ENCODE data around the gene SORCS2.

DNA sequence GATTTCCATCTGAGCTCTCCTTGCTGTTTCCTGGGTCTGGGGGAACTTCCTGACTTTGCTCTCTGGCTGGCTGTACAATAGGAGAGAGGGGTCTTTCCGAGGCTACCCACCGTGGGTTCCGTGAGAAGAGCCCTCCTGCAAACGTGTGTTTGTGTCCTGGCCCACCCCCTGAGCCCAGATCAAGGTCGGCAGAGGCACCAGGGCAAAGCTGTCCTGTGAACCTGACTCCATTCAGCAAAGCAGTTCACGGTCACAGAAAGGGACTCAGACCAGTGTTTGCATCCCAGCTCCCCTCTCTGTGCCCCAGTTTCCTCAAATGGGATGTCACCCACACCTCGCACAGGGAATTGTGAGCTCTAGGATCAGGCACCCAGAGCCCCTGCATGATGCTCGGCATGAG lies 339.7 kb downstream of the SORCS2 start:
- TF ChIP-seq EZH2phosphoT487 (IDR thresholded peaks at IDR 0.05; ENCODE audit: insufficient read depth, low read depth): no peak
- TF ChIP-seq EZH2 (IDR thresholded peaks at IDR 0.05; ENCODE audit: insufficient read depth, poor library complexity, severe bottlenecking): no peak

Data from GM23248 (cell line).